ENCODE data around the gene ACTL10. TPM values are rescaled to one million over a fixed set of nuclear protein-coding genes. Genes with fewer than 3 reads are reported as not detected.
A peak's percentile ranks its signal among the peaks of the same experiment; 100 is the strongest.

Gene ACTL10
- total and polyA plus RNA-seq, 11 donors: 0.13 to 1.1 (median 0.36) TPM

DNA sequence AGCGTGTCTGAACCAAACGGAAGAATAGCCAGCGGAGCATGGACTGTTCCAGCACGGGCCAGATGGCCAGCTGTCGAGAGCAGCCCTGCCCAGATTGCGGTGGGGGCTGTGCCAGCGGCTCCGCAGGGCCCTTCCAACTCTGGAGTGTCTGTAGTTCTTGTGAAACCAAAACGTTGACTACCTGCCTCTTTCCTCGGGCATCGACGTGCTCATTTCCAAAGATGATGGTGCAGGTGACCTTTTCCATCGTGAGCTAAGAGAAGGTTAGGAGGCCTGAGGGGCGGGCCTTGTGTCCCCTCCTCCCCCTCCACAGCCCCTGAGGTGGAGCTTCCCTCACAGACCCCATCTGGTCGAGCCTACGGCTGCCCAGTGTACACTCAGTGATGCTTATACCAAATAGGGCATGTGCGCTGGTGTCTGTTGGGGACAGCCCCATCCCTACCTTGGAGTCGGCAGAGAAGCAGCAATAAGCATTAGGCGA, 17.5 kb upstream of the ACTL10 start:
- peak overlapping the region in 2 of 12 donors; percentile 2 to 14 for H3K4me3 ChIP-seq

DNA sequence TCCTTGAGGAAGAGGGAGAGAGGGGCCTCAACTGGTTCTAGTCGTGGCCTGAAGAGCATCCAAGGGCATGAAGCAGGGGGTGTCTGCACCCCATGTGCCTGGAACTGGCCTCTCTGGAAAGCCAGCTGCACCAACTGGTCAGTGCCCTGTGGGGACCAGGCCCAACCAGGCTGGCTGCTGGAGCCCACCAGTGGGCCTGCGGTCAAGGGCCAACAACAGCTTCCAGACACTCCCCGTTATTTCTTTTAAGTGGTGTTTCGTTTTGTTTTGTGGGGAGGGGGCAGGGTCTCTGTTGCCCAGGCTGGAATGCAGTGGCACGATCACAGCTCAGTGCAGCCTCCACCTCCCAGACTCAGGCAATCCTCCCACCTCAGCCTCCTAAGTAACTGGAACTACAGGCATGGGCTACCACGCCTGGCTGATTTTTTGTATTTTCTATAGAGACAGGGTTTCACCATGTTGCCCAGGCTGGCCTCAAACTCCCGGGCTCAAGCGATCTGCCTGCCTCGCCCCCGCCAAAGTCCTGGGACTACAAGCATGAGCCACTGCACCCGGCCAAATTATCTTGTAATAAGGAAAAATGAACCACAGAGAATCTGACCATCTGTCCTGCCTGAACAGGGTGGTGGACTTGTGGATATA, 16.5 kb upstream of the ACTL10 start:
- intact Hi-C loops (cut with DNase I): loop anchor here in 6 of 10 donors (5.0 kb wide), 2 partner anchors 188 to 193 kb away; no protein-coding TSS in a partner anchor
- H3K27ac ChIP-seq: no peak overlapping the region
- peaks cover 2 to 48% (median 19%) of the 10 kb centered on the region in 12 donors for H3K4me1 ChIP-seq
- H3K9me3 ChIP-seq: no peaks in the 10 kb centered on the region
- whole genome bisulfite sequencing, 4 donors: 90 to 94% (median 91%) methylated on average over 11 of the region's 11 CpGs
- ATAC-seq (no peak), DNase-seq (no peak)
- H3K27me3 ChIP-seq: no peaks in the 10 kb centered on the region
- TF ChIP-seq CTCF (IDR thresholded peaks at IDR 0.05): no peak
- TF ChIP-seq POLR2A (IDR thresholded peaks at IDR 0.05): no peak
- peaks cover 0 to 19% (median 9%) of the 10 kb centered on the region in 9 donors for H3K36me3 ChIP-seq
- no peak overlapping the region for H3K4me3 ChIP-seq

More for the DNA sequence above, 17.5 kb upstream of the ACTL10 start:
- H3K4me1 ChIP-seq: peaks cover 2 to 48% (median 19%) of the 10 kb centered on the region in 12 donors
- H3K27me3 ChIP-seq: no peaks in the 10 kb centered on the region
- no peaks in the 10 kb centered on the region for H3K9me3 ChIP-seq
- 64 to 72% (median 69%) methylated on average over 16 to 19 of the region's 19 CpGs for WGBS, 4 donors
- no peak for TF ChIP-seq POLR2A (IDR thresholded peaks at IDR 0.05)
- DNase-seq (peak in 2 of 5 donors; percentile 56 to 76), ATAC-seq (peak; percentile 30 to 66 (median 46))
- peaks cover 0 to 29% (median 19%) of the 10 kb centered on the region in 9 donors for H3K36me3 ChIP-seq
- H3K27ac ChIP-seq: peak overlapping the region in 1 of 12 donors; percentile 1
- intact Hi-C loops (cut with DNase I): no loop called here

DNA sequence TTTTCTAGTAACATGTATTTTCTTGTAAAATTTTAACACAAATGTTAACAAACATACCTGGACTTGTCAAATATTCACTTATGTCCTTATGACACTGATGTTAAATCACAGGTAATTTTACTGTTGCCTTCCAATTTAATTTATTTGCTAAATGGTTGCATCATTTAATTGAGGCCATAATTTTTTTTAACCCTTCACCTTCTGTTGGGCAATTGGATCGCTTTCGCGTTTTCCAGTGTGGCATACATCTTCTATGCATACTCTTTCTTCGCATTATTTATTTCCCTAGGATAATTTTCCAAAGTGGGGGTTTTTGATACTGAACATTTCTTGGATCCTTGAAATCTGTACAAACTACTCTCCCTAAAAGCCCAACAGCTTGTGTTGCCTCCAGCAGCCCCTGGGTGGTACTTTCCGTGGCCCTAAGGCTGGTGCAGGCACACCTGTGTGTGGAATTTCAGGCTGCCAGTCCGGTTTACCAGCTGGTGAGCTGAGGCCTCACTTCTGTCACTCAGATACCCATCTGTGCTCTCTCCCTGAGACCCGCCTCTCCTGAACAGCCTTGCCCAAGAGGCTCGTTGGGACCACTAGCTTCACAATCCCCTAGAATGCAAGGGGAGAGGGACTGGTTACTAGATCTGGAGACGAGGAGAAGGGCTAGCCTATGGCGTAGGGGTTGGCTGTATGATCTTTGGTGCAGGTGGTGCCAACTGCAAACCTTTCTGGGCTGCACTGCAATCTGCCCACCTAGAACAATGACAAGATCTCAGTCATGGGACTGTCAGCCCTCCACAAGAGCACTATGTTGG, 15.8 kb upstream of the ACTL10 start:
- Histone ChIP-seq H3K9me3 (no peaks in the 10 kb centered on the region), H3K4me3 (no peak overlapping the region), H3K27ac (no peak overlapping the region), H3K36me3 (peaks cover 0 to 12% (median 1%) of the 10 kb centered on the region in 9 donors), H3K27me3 (no peaks in the 10 kb centered on the region), H3K4me1 (peaks cover 2 to 48% (median 19%) of the 10 kb centered on the region in 12 donors)
- WGBS, 4 donors: 81 to 87% (median 84%) methylated on average over 10 of the region's 10 CpGs
- no peak for TF ChIP-seq POLR2A (IDR thresholded peaks at IDR 0.05)
- TF ChIP-seq CTCF (IDR thresholded peaks at IDR 0.05): no peak
- intact Hi-C loops (cut with DNase I): loop anchor here in 6 of 10 donors (5.0 kb wide), 2 partner anchors 189 to 194 kb away; no protein-coding TSS in a partner anchor
- ATAC-seq: no peak
- DNase-seq: no peak

GRCh38 chr20:33651562-33652048, 15.1 kb upstream of the ACTL10 start:
- ATAC-seq (no peak), DNase-seq (no peak)
- Histone ChIP-seq H3K27ac (no peak overlapping the region), H3K36me3 (peaks cover 0 to 5% (median 0%) of the 10 kb centered on the region in 9 donors), H3K27me3 (no peaks in the 10 kb centered on the region), H3K4me1 (peaks cover 2 to 43% (median 19%) of the 10 kb centered on the region in 12 donors), H3K9me3 (no peaks in the 10 kb centered on the region), H3K4me3 (no peak overlapping the region)
- no peak for TF ChIP-seq POLR2A (IDR thresholded peaks at IDR 0.05)
- no peak for TF ChIP-seq CTCF (IDR thresholded peaks at IDR 0.05)
- WGBS, 4 donors: 77 to 81% (median 80%) methylated on average over 13 of the region's 13 CpGs
- intact Hi-C loops (cut with DNase I): loop anchor here in 9 of 10 donors (2.0 to 5.0 kb wide), 3 partner anchors 189 to 195 kb away; no protein-coding TSS in a partner anchor
